BLaER1 treated with 17β-estradiol and CSF1 and Interleukin-3, amounts not matched to agents 10 nM and 100 nM (cell line): ENCODE results near the gene GALNT2.

Experiments
- H3K27ac ChIP-seq, 11 experiments: shearing (Covaris generic); formaldehyde crosslinking; 2 replicates each; pipeline ENCODE4 v1.8.1; 2022
- H3K27me3 ChIP-seq, 11 experiments: shearing (Covaris generic); formaldehyde crosslinking; 2 replicates each; pipeline ENCODE4 v1.8.1; 2022
- H3K36me3 ChIP-seq, 11 experiments: shearing (Covaris generic); formaldehyde crosslinking; 2 replicates each; pipeline ENCODE4 v1.8.1; 2022
- H3K4me1 ChIP-seq, 10 experiments: shearing (Covaris generic); formaldehyde crosslinking; 2 replicates each; pipeline ENCODE4 v1.8.1; 2022
- H3K4me2 ChIP-seq, 11 experiments: shearing (Covaris generic); formaldehyde crosslinking; 2 replicates each; pipeline ENCODE4 v1.8.1; 2022
- H3K4me3 ChIP-seq, 10 experiments: shearing (Covaris generic); formaldehyde crosslinking; 2 replicates each; pipeline ENCODE4 v1.8.1; 2022
- H3K9ac ChIP-seq, 11 experiments: shearing (Covaris generic); formaldehyde crosslinking; 2 replicates each; pipeline ENCODE4 v1.8.1; 2022
- H3K9me3 ChIP-seq, 11 experiments: shearing (Covaris generic); formaldehyde crosslinking; replicated peaks in 1 of 11; 2 replicates each; pipeline ENCODE4 v1.8.1; 2022
- H4K20me1 ChIP-seq, 11 experiments: shearing (Covaris generic); formaldehyde crosslinking; 2 replicates each; pipeline ENCODE4 v1.8.1; 2022
- Cebpa-rat ChIP-seq, 11 experiments: shearing (Covaris generic); IDR thresholded peaks; 2 replicates each; pipeline ENCODE4 v1.8.1; 2022

GALNT2 gene

DNA sequence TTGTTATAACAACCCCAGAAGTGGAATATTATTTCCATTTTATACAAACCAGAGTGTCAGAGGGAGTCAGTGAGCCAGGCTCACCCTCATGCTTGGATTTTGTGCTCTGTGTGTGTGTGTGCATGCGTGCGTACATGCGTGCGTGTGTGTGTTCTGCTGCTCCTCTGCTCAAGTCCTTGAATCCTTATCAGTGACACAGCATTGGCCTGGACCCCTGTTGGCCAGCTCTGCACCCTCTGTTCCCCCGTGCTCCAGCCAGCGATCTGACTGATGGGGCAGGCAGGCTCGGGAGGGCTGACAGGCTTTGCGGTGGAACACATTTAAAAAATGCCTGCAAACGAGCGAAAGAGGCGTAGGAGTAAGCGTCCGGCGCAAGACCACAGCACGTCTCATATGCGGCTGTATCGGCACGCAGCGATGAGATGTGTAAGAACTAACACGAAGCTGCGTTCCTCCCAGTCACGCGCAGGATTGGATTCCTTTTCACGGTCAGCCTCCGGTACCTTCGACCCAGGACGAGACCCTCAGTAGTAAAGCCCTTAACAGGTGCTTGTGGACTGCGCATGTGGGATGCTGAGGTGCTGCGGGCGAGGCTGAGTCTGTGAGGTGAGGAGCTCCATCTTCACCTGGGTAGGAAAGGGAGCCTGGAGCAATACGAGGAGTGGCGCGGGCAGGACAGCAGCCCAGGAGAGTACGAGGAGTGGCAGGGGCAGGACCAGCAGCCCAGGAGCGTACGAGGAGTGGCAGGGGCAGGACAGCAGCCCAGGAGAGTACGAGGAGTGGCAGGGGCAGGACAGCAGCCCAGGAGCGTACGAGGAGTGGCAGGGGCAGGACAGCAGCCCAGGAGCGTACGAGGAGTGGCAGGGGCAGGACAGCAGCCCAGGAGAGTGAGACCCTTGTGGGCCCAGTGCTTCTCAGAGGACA is 130.9 kb downstream of the GALNT2 start:
- Histone ChIP-seq H3K36me3 (peaks cover 8 to 98% (median 75%) of the 10 kb centered on the region in 11 experiments), H3K4me1 (peaks cover 0 to 68% (median 29%) of the 10 kb centered on the region in 10 experiments; a peak in 16 of 20 replicates), H3K27ac (no peak overlapping the region), H3K4me3 (no peak overlapping the region), H3K4me2 (no peak overlapping the region), H3K27me3 (no peaks in the 10 kb centered on the region), H3K9ac (0 out of 22 replicates have a peak overlapping the region, but pooled peaks of 1 of the 11 experiments have one; percentile 27), H4K20me1 (peaks cover 0 to 100% (median 73%) of the 10 kb centered on the region in 11 experiments; a peak in 17 of 22 replicates), H3K9me3 (no peaks in the 10 kb centered on the region)
- no peak for TF ChIP-seq Cebpa-rat (IDR thresholded peaks at IDR 0.05)

DNA sequence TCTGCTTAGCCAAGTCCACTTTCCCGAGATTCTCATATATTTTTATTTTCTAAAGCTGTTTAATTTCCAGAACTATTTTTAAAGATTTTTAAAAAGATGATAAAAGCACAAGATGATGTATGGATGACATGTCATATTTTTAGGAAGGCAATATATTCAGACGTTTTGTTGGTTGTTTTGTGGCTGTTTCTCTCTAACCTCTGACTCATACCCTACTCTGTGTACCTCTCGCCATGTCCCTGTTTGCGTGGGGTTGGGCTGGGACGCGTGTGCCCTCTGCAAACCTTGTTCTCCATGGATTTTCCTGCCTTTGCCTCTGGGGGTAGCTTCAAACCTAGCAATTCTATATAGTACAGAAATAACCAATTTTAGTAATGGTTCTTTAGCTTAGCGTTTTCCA is 132.0 kb downstream of the GALNT2 start:
- no peak overlapping the region for H3K4me2 ChIP-seq
- H3K27ac ChIP-seq: no peak overlapping the region
- no peaks in the 10 kb centered on the region for H3K9me3 ChIP-seq
- H3K27me3 ChIP-seq: no peaks in the 10 kb centered on the region
- peaks cover 0 to 100% (median 74%) of the 10 kb centered on the region in 11 experiments; a peak in 17 of 22 replicates for H4K20me1 ChIP-seq
- no peak for TF ChIP-seq Cebpa-rat (IDR thresholded peaks at IDR 0.05)
- peaks cover 0 to 63% (median 28%) of the 10 kb centered on the region in 10 experiments; a peak in 16 of 20 replicates for H3K4me1 ChIP-seq
- peaks cover 15 to 98% (median 75%) of the 10 kb centered on the region in 11 experiments for H3K36me3 ChIP-seq
- H3K4me3 ChIP-seq: no peak overlapping the region
- H3K9ac ChIP-seq: no peak overlapping the region

DNA sequence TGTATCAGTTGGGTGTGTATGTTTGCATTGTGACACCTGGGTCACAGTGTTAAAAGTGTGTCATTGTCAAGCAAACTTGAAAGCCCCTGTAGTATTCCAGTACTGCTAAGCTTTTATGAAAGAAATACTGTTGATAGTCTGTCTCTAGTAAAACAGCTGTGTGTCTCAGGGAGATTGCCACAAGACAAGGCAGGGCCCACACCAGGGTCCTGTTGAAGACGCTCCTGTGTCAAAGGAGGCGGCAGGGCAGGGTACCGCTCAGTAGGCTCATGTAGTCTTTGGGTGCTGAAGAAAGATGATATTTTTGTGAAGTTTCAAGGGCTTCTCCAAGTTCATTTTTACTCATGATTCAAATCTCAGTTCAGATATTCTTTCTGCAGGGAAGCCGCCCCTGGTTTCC is 132.5 kb downstream of the GALNT2 start:
- H3K4me1 ChIP-seq: peaks cover under 1 to 63% (median 25%) of the 10 kb centered on the region in 10 experiments; a peak in 16 of 20 replicates
- no peaks in the 10 kb centered on the region for H3K27me3 ChIP-seq
- no peak overlapping the region for H3K27ac ChIP-seq
- peaks cover 19 to 98% (median 75%) of the 10 kb centered on the region in 11 experiments for H3K36me3 ChIP-seq
- H3K4me2 ChIP-seq: no peak overlapping the region
- no peak overlapping the region for H3K4me3 ChIP-seq
- no peaks in the 10 kb centered on the region for H3K9me3 ChIP-seq
- no peak for TF ChIP-seq Cebpa-rat (IDR thresholded peaks at IDR 0.05)
- no peak overlapping the region for H3K9ac ChIP-seq
- H4K20me1 ChIP-seq: peaks cover 0 to 100% (median 69%) of the 10 kb centered on the region in 11 experiments; a peak in 17 of 22 replicates

DNA sequence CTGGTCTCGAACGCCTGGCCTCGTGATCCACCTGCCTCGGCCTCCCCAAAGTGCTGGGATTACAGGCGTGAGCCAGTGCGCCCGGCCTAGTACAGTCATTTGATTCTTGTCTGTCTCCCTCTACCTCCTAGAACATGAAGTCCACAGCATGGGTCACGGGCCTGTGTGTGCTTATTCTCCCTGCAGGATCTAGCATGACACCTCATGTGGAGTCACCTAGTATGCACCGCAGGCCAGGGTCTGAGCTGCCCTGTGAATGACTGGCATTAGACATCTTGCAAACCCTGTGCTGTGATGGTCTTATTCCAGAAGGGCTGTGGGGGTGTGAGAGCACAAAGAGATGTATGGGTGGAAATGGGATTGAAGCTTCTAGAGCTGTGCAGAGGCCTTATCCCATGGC is 133.2 kb downstream of the GALNT2 start:
- no peak for TF ChIP-seq Cebpa-rat (IDR thresholded peaks at IDR 0.05)
- Histone ChIP-seq H4K20me1 (peaks cover 0 to 100% (median 63%) of the 10 kb centered on the region in 11 experiments; a peak in 17 of 22 replicates), H3K9ac (no peak overlapping the region), H3K4me2 (no peak overlapping the region), H3K9me3 (no peaks in the 10 kb centered on the region), H3K4me1 (peaks cover 5 to 61% (median 24%) of the 10 kb centered on the region in 10 experiments; a peak in 18 of 20 replicates), H3K4me3 (no peak overlapping the region), H3K27me3 (no peaks in the 10 kb centered on the region), H3K36me3 (peaks cover 26 to 98% (median 78%) of the 10 kb centered on the region in 11 experiments), H3K27ac (no peak overlapping the region)

DNA sequence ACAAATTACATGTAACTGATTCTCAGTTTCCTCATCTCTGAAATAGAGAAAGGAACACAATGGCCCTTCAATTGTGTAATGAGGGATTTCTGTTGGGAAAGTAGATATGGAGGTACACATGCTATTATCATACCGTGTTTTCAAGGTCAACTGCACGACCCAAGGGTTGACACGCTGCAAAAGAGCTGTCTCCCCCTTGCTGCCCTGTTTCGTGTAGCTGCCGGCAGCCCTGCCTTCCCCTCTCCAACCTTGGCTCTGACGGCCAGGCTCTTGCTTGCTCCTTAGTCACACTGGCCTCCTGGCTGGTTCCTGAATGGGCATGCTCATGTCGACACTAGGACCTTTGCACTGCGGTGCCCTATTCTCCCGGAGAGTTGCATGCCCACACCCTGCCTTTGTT is 134.4 kb downstream of the GALNT2 start:
- Histone ChIP-seq H3K4me3 (no peak overlapping the region), H3K4me2 (no peak overlapping the region), H3K36me3 (peaks cover 33 to 98% (median 77%) of the 10 kb centered on the region in 11 experiments), H3K4me1 (peaks cover 5 to 63% (median 30%) of the 10 kb centered on the region in 10 experiments; a peak in 18 of 20 replicates), H3K27ac (no peak overlapping the region), H4K20me1 (peaks cover 0 to 100% (median 51%) of the 10 kb centered on the region in 11 experiments; a peak in 16 of 22 replicates), H3K9ac (no peak overlapping the region), H3K9me3 (no peaks in the 10 kb centered on the region), H3K27me3 (no peaks in the 10 kb centered on the region)
- no peak for TF ChIP-seq Cebpa-rat (IDR thresholded peaks at IDR 0.05)

DNA sequence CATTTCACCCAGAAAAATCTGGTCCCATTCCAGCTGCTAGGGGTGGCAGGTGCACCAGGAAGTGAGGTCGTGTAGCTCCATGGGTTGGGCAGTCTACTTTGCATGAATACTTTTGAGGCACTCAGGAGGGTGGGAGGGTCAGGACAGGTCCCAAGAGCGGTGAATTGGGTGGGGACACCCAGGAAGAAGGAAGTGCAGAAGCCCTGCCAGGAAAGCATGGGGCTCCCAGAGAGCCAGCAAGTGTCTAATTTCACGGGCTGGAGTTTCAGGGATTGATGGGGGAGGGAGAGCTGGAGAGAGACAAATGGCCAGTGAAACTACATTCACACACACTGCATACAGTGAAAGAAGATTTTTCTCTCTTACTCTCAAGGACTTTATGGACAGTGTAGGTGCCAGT is 137.8 kb downstream of the GALNT2 start:
- Histone ChIP-seq H3K9me3 (no peaks in the 10 kb centered on the region), H3K36me3 (peaks cover 33 to 94% (median 61%) of the 10 kb centered on the region in 11 experiments), H3K4me2 (peak overlapping the region in 8 of 11 experiments; percentile 21 to 45 (median 28); a peak in 10 of 22 replicates), H3K27me3 (no peaks in the 10 kb centered on the region), H3K4me3 (no peak overlapping the region), H3K4me1 (peaks cover 24 to 78% (median 52%) of the 10 kb centered on the region in 10 experiments), H3K9ac (no peak overlapping the region), H4K20me1 (peaks cover 0 to 98% (median 37%) of the 10 kb centered on the region in 11 experiments; a peak in 16 of 22 replicates), H3K27ac (no peak overlapping the region)
- TF ChIP-seq Cebpa-rat (IDR thresholded peaks at IDR 0.05): no peak

DNA sequence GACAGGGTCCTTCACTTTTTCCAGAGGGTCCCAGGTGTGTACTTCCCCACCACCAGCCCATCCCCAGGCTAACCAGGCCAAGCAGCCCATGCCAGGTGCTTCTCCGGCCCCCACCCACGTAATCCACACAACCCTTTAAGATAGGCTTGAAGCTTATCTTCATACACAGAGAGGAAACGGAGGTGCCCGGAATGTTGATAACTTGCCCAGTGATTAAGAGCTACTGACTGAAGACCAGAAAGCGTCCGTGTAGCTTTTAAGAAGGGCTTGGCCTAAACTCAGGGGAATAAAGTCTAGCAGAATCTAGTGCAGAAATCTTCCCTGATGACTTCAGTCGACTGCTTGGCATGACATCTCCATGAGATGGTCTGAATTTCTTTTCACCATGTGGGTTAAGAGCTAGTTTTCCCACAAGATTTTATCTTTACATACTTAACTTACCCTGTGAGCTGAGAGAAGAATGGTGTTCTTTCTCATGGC is 138.7 kb downstream of the GALNT2 start:
- peaks cover 33 to 91% (median 54%) of the 10 kb centered on the region in 11 experiments for H3K36me3 ChIP-seq
- H3K27ac ChIP-seq: no peak overlapping the region
- H3K4me1 ChIP-seq: peaks cover 31 to 88% (median 61%) of the 10 kb centered on the region in 10 experiments
- H3K9ac ChIP-seq: no peak overlapping the region
- peaks cover 0 to 94% (median 31%) of the 10 kb centered on the region in 11 experiments; a peak in 15 of 22 replicates for H4K20me1 ChIP-seq
- H3K9me3 ChIP-seq: no peaks in the 10 kb centered on the region
- no peaks in the 10 kb centered on the region for H3K27me3 ChIP-seq
- TF ChIP-seq Cebpa-rat (IDR thresholded peaks at IDR 0.05): no peak
- H3K4me2 ChIP-seq: peak overlapping the region in 4 of 11 experiments; percentile 7 to 92 (median 54); a peak in 7 of 22 replicates
- H3K4me3 ChIP-seq: no peak overlapping the region

DNA sequence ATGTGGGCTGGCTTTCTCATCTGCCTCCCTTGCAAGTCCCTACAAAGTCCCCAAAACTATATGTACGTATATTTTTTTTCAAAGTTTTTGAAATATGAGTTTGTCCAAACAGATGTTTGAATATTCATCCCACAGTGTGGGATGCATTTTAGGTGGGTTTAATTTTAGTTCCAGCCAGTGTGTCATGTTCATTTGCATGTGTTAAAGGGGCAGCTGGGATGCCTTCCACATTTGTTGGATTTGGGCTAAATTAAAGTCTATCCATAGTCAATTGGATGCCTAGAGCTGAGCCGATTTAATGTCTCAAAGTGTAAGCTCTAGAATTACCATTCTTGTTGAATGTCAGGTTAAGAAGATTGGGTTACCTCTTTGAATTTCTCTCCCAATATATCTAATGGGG is 139.2 kb downstream of the GALNT2 start:
- Histone ChIP-seq H3K4me1 (peaks cover 35 to 92% (median 66%) of the 10 kb centered on the region in 10 experiments), H3K4me2 (peak overlapping the region in 4 of 11 experiments; percentile 17 to 92 (median 86); a peak in 7 of 22 replicates), H4K20me1 (peaks cover 0 to 94% (median 28%) of the 10 kb centered on the region in 11 experiments; a peak in 15 of 22 replicates), H3K9ac (no peak overlapping the region), H3K9me3 (no peaks in the 10 kb centered on the region), H3K36me3 (peaks cover 33 to 91% (median 49%) of the 10 kb centered on the region in 11 experiments), H3K27ac (no peak overlapping the region), H3K27me3 (no peaks in the 10 kb centered on the region), H3K4me3 (no peak overlapping the region)
- TF ChIP-seq Cebpa-rat (IDR thresholded peaks at IDR 0.05): no peak

DNA sequence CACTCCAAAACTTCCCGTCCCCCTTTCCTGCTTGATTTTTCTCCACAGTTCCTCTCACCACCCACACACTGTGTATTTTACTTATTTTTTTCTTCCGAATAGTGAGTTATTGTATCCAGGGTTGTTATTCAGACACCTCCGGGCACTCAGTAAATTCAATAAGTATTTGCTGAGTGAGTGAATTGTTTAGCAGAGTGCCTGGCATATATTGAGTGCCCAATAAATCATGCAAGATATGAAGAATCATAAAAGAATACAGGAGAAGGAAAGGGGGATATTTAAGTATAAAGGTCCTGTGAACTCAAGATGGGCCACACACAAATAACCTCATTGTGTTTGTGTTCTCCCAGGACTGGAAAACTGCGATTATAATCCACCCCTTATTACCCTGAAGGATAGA is 139.9 kb downstream of the GALNT2 start:
- Histone ChIP-seq H3K4me1 (peaks cover 43 to 100% (median 74%) of the 10 kb centered on the region in 10 experiments), H3K9me3 (no peaks in the 10 kb centered on the region), H3K27ac (no peak overlapping the region), H3K4me3 (no peak overlapping the region), H3K36me3 (peaks cover 33 to 84% (median 43%) of the 10 kb centered on the region in 11 experiments), H3K9ac (no peak overlapping the region), H3K27me3 (no peaks in the 10 kb centered on the region), H4K20me1 (peaks cover 0 to 94% (median 30%) of the 10 kb centered on the region in 11 experiments; a peak in 15 of 22 replicates), H3K4me2 (peak overlapping the region in 6 of 11 experiments; percentile 10 to 93 (median 86); a peak in 9 of 22 replicates)
- no peak for TF ChIP-seq Cebpa-rat (IDR thresholded peaks at IDR 0.05)
